K562 (cell line): ENCODE data around the gene TWSG1. TPM values are rescaled to one million over a fixed set of nuclear protein-coding genes. Genes with fewer than 3 reads are reported as not detected.
"Not testable (repeated sequence)": the region's sequence is repeated elsewhere in the genome, so short reads cannot be mapped to it uniquely, and the experiment has no call there.

Source experiments
- ATAC-seq: fragments of 200-7000 bp; cut with Tn5 transposase; 3 replicates; pipeline ENCODE4 v1.9.1; 2020; ENCODE audit warnings: moderate library complexity
- BruUV-seq: library from RNA; stranded (reverse); fragments of 400-500 nt; replicated peaks from 2 replicates; lab custom pipeline; 2021; lab: Mats Ljungman, UMichigan
- CTCF ChIA-PET: fragments of 300-600 bp; formaldehyde crosslinking; extraction: SDS; loops from one replicate; lab custom pipeline; 2021; ENCODE audit warnings: low intra/inter-chr PET ratio; lab: Yijun Ruan, JAX
- POLR2A ChIA-PET: fragments of 300-600, 350-650 bp; sonication (Branson Sonifier 250); formaldehyde crosslinking; extraction: SDS; loops from one replicate; lab custom pipeline; 2021; ENCODE audit warnings: antibody characterized with exemption, inconsistent platforms; lab: Yijun Ruan, JAX
- DNase-seq, 4 experiments: peaks; one replicate each; pipeline versions ENCODE4 v3.0.0 to v3.0.0-alpha.2; 2011 to 2018; ENCODE audit warnings: low spot score in 3 of 4, mixed read lengths in 3 of 4; ENCODE audit errors: extremely low read depth in 1 of 4
- FAIRE-seq: peaks from 2 replicates; lab custom pipeline; 2011; peaks lifted over from hg19 to GRCh38; lab: Jason Lieb, UNC
- H2AFZ ChIP-seq: 2 replicates; pipeline ENCODE4 v1.6.0; 2011; ENCODE audit warnings: low read depth, low read length, control low read depth, inconsistent platforms
- H3K27ac ChIP-seq: fragments of 200-600 bp; 3 replicates; pipeline ENCODE4 v1.8.0; 2011; ENCODE audit warnings: low read depth, mild to moderate bottlenecking, control low read depth, inconsistent platforms, low read length, moderate library complexity, mixed read lengths; ENCODE audit errors: extremely low read depth
- H3K27me3 ChIP-seq, 2 experiments: fragments of 300-600 bp in 1 of 2; 2 replicates in 1 of 2; 3 replicates in 1 of 2; pipeline versions ENCODE4 v1.6.0 to v1.8.0; 2011; ENCODE audit warnings: inconsistent platforms in 2 of 2, low read length in 2 of 2, mild to moderate bottlenecking in 1 of 2, mixed read lengths in 1 of 2, moderate library complexity in 1 of 2; ENCODE audit not compliant: control insufficient read depth in 2 of 2, insufficient read depth in 2 of 2
- H3K36me3 ChIP-seq: fragments of 300-600 bp; 3 replicates; pipeline ENCODE4 v1.8.0; 2011; ENCODE audit warnings: mild to moderate bottlenecking, low read length, inconsistent platforms; ENCODE audit not compliant: control insufficient read depth, insufficient read depth
- H3K4me1 ChIP-seq, 2 experiments: fragments of 200-600 bp in 1 of 2; replicated peaks in 1 of 2; 2 replicates in 1 of 2; 3 replicates in 1 of 2; pipeline versions ENCODE4 v1.5.1 to v1.8.0; 2011; ENCODE audit warnings: inconsistent platforms in 2 of 2, low read length in 2 of 2, mild to moderate bottlenecking in 1 of 2, mixed read lengths in 1 of 2, moderate library complexity in 1 of 2; ENCODE audit not compliant: control insufficient read depth in 2 of 2, insufficient read depth in 2 of 2
- H3K4me2 ChIP-seq: 2 replicates; pipeline ENCODE4 v1.6.1; 2011; ENCODE audit warnings: low read length, control low read depth, inconsistent platforms, mixed read lengths; ENCODE audit not compliant: insufficient read depth
- H3K4me3 ChIP-seq: fragments of 200-600 bp; sonication (generic), shearing (Covaris generic); 2 replicates; pipeline ENCODE4 v1.5.1; 2016; ENCODE audit warnings: control low read depth, inconsistent platforms
- H3K79me2 ChIP-seq: fragments of 200-600 bp; 3 replicates; pipeline ENCODE4 v1.8.0; 2011; ENCODE audit warnings: low read length, inconsistent platforms; ENCODE audit not compliant: control insufficient read depth, insufficient read depth
- H3K9ac ChIP-seq, 2 experiments: 2 replicates each; pipeline versions ENCODE4 v1.6.0 to v1.6.1; 2011; ENCODE audit warnings: low read depth in 2 of 2, low read length in 2 of 2, control low read depth in 1 of 2, inconsistent platforms in 1 of 2, mild to moderate bottlenecking in 1 of 2, mixed read lengths in 1 of 2; ENCODE audit not compliant: insufficient read depth in 1 of 2
- H3K9me1 ChIP-seq: one replicate; pipeline ENCODE4 v1.6.0; 2011; ENCODE audit warnings: inconsistent platforms, mild to moderate bottlenecking, low read length, moderate library complexity; ENCODE audit not compliant: control insufficient read depth, insufficient read depth
- H3K9me3 ChIP-seq: replicated peaks from 2 replicates; pipeline ENCODE4 v1.5.1; 2011; ENCODE audit warnings: low read depth, low read length, inconsistent platforms; ENCODE audit not compliant: control insufficient read depth, insufficient read depth
- H4K20me1 ChIP-seq: replicated peaks from 2 replicates; pipeline ENCODE4 v1.6.1; 2011; ENCODE audit warnings: low read length, inconsistent platforms, mixed read lengths; ENCODE audit not compliant: control insufficient read depth, insufficient read depth
- ASH1L ChIP-seq: fragments of 450-650 bp; IDR thresholded peaks from 2 replicates; pipeline ENCODE4 v1.6.1; 2018; ENCODE audit warnings: borderline replicate concordance, mild to moderate bottlenecking, low read depth; ENCODE audit not compliant: partially characterized antibody
- CC2D1A ChIP-seq: fragments of 450-650 bp; IDR thresholded peaks from 2 replicates; pipeline ENCODE4 v1.6.1; 2017; ENCODE audit warnings: mild to moderate bottlenecking
- CHAMP1 ChIP-seq: fragments of 450-650 bp; IDR thresholded peaks from 2 replicates; pipeline ENCODE4 v1.6.1; 2016; ENCODE audit warnings: mild to moderate bottlenecking
- NFIC ChIP-seq: fragments of 450-650 bp; IDR thresholded peaks from 2 replicates; pipeline ENCODE4 v1.6.1; 2017; ENCODE audit warnings: mild to moderate bottlenecking, inconsistent platforms
- NFYB ChIP-seq: IDR thresholded peaks from 2 replicates; pipeline ENCODE4 v1.6.1; 2011; ENCODE audit warnings: mild to moderate bottlenecking, moderate library complexity; ENCODE audit not compliant: insufficient read length; ENCODE audit errors: extremely low read depth
- RBM25 ChIP-seq: fragments of 200-400 bp; formaldehyde crosslinking; IDR thresholded peaks from 2 replicates; pipeline ENCODE4 v1.6.1; 2018; ENCODE audit warnings: low read length, low read depth, moderate library complexity; ENCODE audit not compliant: severe bottlenecking
- WGBS: fragments of 100-300 bp; shearing (Covaris generic); methylation state at CpG from one replicate; pipeline ENCODE4 v1.1.6; 2016; ENCODE audit warnings: low coverage, mixed read lengths; ENCODE audit not compliant: insufficient coverage; ENCODE audit errors: missing lambda C conversion rate; 5-methylcytosine and 5-hydroxymethylcytosine counted together
- in situ Hi-C: fragments of 300-500 bp; cut with MboI; formaldehyde crosslinking; loops from 4 replicates; pipeline ENCODE4 v1.15.0; 2018; ENCODE audit warnings: inconsistent platforms, mixed read lengths
- intact Hi-C: fragments of 100-400 bp; cut with micrococcal nuclease; formaldehyde crosslinking; loops from 2 replicates; pipeline ENCODE4 v1.14.2; 2022
- polyA plus RNA-seq, 8 experiments: library from polyadenylated mRNA; depleted of rRNA in 4 of 8; stranded (reverse) in 5 of 8; unstranded in 3 of 8; fragments of >200 nt; fragmentation: Nextera tagmentation in 2 of 8; fragmentation: Illumina TruSeq in 1 of 8; extraction: Ambion mirVana in 2 of 8; extraction: Trizol in 1 of 8; gene quantifications; 2 replicates each; pipeline versions ENCODE4 v1.2.1 to v1.2.3, GENCODE V29; 2011 to 2014; ENCODE audit warnings: inconsistent platforms in 1 of 8, missing spikeins in 1 of 8
- total RNA-seq, 7 experiments: library from RNA; depleted of rRNA in 6 of 7; stranded (reverse); fragments of >200 nt in 6 of 7; fragmentation: Illumina TruSeq in 2 of 7; extraction: Trizol in 2 of 7; gene quantifications; 2 replicates each; pipeline versions ENCODE4 v1.2.1 to v1.2.3, GENCODE V29; 2011 to 2021; ENCODE audit warnings: low replicate concordance in 1 of 7
- TF ChIP-seq, protein P1 (sequence below): sonication (generic); formaldehyde crosslinking; IDR thresholded peaks from 2 replicates; pipeline ENCODE4 v1.8.0; 2022; ENCODE audit warnings: missing genetic modification reagents, mild to moderate bottlenecking, moderate library complexity, borderline replicate concordance

The TWSG1 gene
- total and polyA plus RNA-seq, 9 of the 15 experiments (the other 6 are each of a cell fraction or from before 2014, with no cell fraction given), result 10.4 to 37.2 (median 25.1) TPM

GRCh38 chr18:9401176-9401575 lies 66.6 kb downstream of the TWSG1 start:
- Histone ChIP-seq H3K9me3 (no peaks in the 10 kb centered on the region; the same call in 1 of the 2 replicates), H3K27ac (no peak overlapping the region), H4K20me1 (no peaks in the 10 kb centered on the region), H3K4me2 (no peak overlapping the region), H3K9ac (no peak overlapping the region), H2AFZ (no peak overlapping the region), H3K79me2 (no peaks in the 10 kb centered on the region), H3K27me3 (no peaks in the 10 kb centered on the region), H3K36me3 (peaks cover 17% of the 10 kb centered on the region; the same call in 1 of the 3 replicates), H3K4me3 (no peak overlapping the region), H3K9me1 (no peaks in the 10 kb centered on the region)
- FAIRE-seq, result no peak
- intact Hi-C loops (no loop called here), in situ Hi-C loops (no loop called here)
- no peak for DNase-seq
- POLR2A ChIA-PET, result no interaction called here
- CTCF ChIA-PET, result no interaction called here
- no peak for ATAC-seq
- BruUV-seq, result no TSS peak
- TF ChIP-seq, protein P1, sequence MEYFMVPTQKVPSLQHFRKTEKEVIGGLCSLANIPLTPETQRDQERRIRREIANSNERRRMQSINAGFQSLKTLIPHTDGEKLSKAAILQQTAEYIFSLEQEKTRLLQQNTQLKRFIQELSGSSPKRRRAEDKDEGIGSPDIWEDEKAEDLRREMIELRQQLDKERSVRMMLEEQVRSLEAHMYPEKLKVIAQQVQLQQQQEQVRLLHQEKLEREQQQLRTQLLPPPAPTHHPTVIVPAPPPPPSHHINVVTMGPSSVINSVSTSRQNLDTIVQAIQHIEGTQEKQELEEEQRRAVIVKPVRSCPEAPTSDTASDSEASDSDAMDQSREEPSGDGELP, result no peak
- TF ChIP-seq NFIC, result peak; percentile 47; the same call in 1 of the 2 replicates
- TF ChIP-seq, all 486 proteins: peak for 1
- H3K4me1 ChIP-seq, result peaks cover 21% of the 10 kb centered on the region in 2 experiments; a peak in 4 of 5 replicates

- H3K27me3 ChIP-seq, H3K9me3 ChIP-seq, H3K4me3 ChIP-seq, H3K9me1 ChIP-seq, H3K4me2 ChIP-seq, H3K9ac ChIP-seq, H3K36me3 ChIP-seq, in situ Hi-C loops, ATAC-seq, FAIRE-seq, H2AFZ ChIP-seq, intact Hi-C loops, H3K27ac ChIP-seq, H4K20me1 ChIP-seq, DNase-seq, H3K79me2 ChIP-seq, BruUV-seq, CTCF ChIA-PET: not testable (repeated sequence)
- peak; percentile 54 for TF ChIP-seq ASH1L
- peak; percentile 20 for TF ChIP-seq RBM25
- TF ChIP-seq CC2D1A, result peak; percentile 85
- peak; percentile 80 for TF ChIP-seq CHAMP1
- TF ChIP-seq NFYB, result peak; percentile 16
- WGBS, result 95% methylated on average over 10 of the region's 10 CpGs
- peaks cover 21% of the 10 kb centered on the region in 2 experiments; a peak in 4 of 5 replicates for H3K4me1 ChIP-seq
- POLR2A ChIA-PET, result interaction anchor here (0.7 to 3.0 kb wide), 4 partner anchors 10 to 893 kb away, joined by 3 to 13 read pairs (median 3); no protein-coding TSS in a partner anchor
Measured at GRCh38 chr18:9402358-9403007, 67.9 kb downstream of the TWSG1 start.
